GM12878 (cell line): ENCODE data around the gene TBCA. TPM values are rescaled to one million over a fixed set of nuclear protein-coding genes. Genes with fewer than 3 reads are reported as not detected.

ENCODE experiments used
- ATAC-seq: fragments of 200-7000 bp; cut with Tn5 transposase; 3 replicates; pipeline ENCODE4 v1.9.1; 2020; ENCODE audit warnings: mild to moderate bottlenecking, moderate library complexity
- BruUV-seq: library from RNA; stranded (reverse); fragments of 400-500 nt; replicated peaks from 2 replicates; lab custom pipeline; 2021; lab: Mats Ljungman, UMichigan
- CTCF ChIA-PET: fragments of 300-600 bp; sonication (Branson Sonifier 250); formaldehyde crosslinking; extraction: SDS; loops from one replicate; lab custom pipeline; 2021; ENCODE audit warnings: inconsistent platforms; lab: Yijun Ruan, JAX
- POLR2A ChIA-PET: fragments of 350-600 bp; formaldehyde crosslinking; extraction: SDS; loops from one replicate; lab custom pipeline; 2021; ENCODE audit warnings: inconsistent platforms; lab: Charles Lee
- RAD21 ChIA-PET: fragments of 300-600 bp; sonication (Branson Sonifier 250); formaldehyde crosslinking; loops from one replicate; lab custom pipeline; 2023; ENCODE audit warnings: antibody characterized with exemption; ENCODE audit not compliant: unreplicated experiment; lab: Charles Lee
- SMC1A ChIA-PET: fragments of 300-600 bp; sonication (Branson Sonifier 250); formaldehyde crosslinking; loops from one replicate; lab custom pipeline; 2023; ENCODE audit not compliant: unreplicated experiment, uncharacterized antibody; lab: Charles Lee
- DNase-seq: peaks from one replicate; pipeline ENCODE4 v3.0.0-alpha.2; 2011; ENCODE audit warnings: low read depth, low spot score
- FAIRE-seq: peaks from 3 replicates; lab custom pipeline; 2011; peaks lifted over from hg19 to GRCh38; lab: Jason Lieb, UNC
- H2AFZ ChIP-seq: 2 replicates; pipeline ENCODE4 v1.6.0; 2011; ENCODE audit warnings: low read depth, low read length, control low read depth; ENCODE audit not compliant: control insufficient read depth
- H3K27ac ChIP-seq: 2 replicates; pipeline ENCODE4 v1.5.1; 2011; ENCODE audit warnings: control low read depth; ENCODE audit not compliant: control insufficient read depth, insufficient read depth
- H3K27me3 ChIP-seq, 2 experiments: replicated peaks in 1 of 2; 2 replicates each; pipeline versions ENCODE4 v1.6.0 to v1.6.1; 2011; ENCODE audit warnings: low read length in 1 of 2; ENCODE audit not compliant: control insufficient read depth in 2 of 2, insufficient read depth in 2 of 2
- H3K36me3 ChIP-seq, 2 experiments: 2 replicates each; pipeline ENCODE4 v1.5.1; 2011; ENCODE audit warnings: low read length in 1 of 2; ENCODE audit not compliant: control insufficient read depth in 2 of 2, insufficient read depth in 2 of 2
- H3K4me1 ChIP-seq: 2 replicates; pipeline ENCODE4 v1.6.1; 2011; ENCODE audit warnings: mild to moderate bottlenecking, low read length, moderate library complexity, mixed read lengths; ENCODE audit not compliant: control insufficient read depth, insufficient read depth
- H3K4me2 ChIP-seq: 2 replicates; pipeline ENCODE4 v1.6.0; 2011; ENCODE audit warnings: control low read depth; ENCODE audit not compliant: control insufficient read depth, insufficient read depth
- H3K4me3 ChIP-seq: fragments of 200-600 bp; sonication (generic); 2 replicates; pipeline ENCODE4 v1.5.1; 2016
- H3K79me2 ChIP-seq: 2 replicates; pipeline ENCODE4 v1.6.0; 2011; ENCODE audit warnings: low read length; ENCODE audit not compliant: control insufficient read depth, insufficient read depth
- H3K9ac ChIP-seq: 2 replicates; pipeline ENCODE4 v1.8.0; 2011; ENCODE audit warnings: low read length, control low read depth, mixed read lengths; ENCODE audit not compliant: control insufficient read depth, insufficient read depth
- H3K9me3 ChIP-seq: replicated peaks from 3 replicates; pipeline ENCODE4 v1.5.1; 2011; ENCODE audit warnings: mild to moderate bottlenecking, low read length; ENCODE audit not compliant: control insufficient read depth, insufficient read depth
- H4K20me1 ChIP-seq: 2 replicates; pipeline ENCODE4 v1.6.0; 2011; ENCODE audit not compliant: control insufficient read depth, insufficient read depth
- BACH1 ChIP-seq: fragments of 450-650 bp; IDR thresholded peaks from 2 replicates; pipeline ENCODE4 v1.6.1; 2017; ENCODE audit warnings: mild to moderate bottlenecking, borderline replicate concordance
- CEBPB ChIP-seq, 2 experiments: fragments of 150-350 bp in 1 of 2; IDR thresholded peaks; 2 replicates each; pipeline ENCODE4 v1.6.1; 2012 to 2014; ENCODE audit warnings: low read depth in 2 of 2, low read length in 2 of 2, borderline replicate concordance in 1 of 2, inconsistent platforms in 1 of 2
- ETV6 ChIP-seq, 2 experiments: fragments of 450-650 bp in 1 of 2; IDR thresholded peaks in 1 of 2; conservative IDR thresholded peaks in 1 of 2; 2 replicates each; pipeline ENCODE4 v1.6.1; 2014; ENCODE audit warnings: antibody characterized with exemption in 1 of 2, borderline replicate concordance in 1 of 2, low read depth in 1 of 2, mild to moderate bottlenecking in 1 of 2, moderate library complexity in 1 of 2
- FOXM1 ChIP-seq: IDR thresholded peaks from 2 replicates; pipeline ENCODE4 v1.6.1; 2012; ENCODE audit warnings: low read depth, mild to moderate bottlenecking, inconsistent platforms, low read length, moderate library complexity
- GABPA ChIP-seq: IDR thresholded peaks from 2 replicates; pipeline ENCODE4 v1.6.1; 2014; ENCODE audit warnings: antibody characterized with exemption, low read depth, mild to moderate bottlenecking, inconsistent platforms
- HCFC1 ChIP-seq: fragments of 150-350 bp; IDR thresholded peaks from 2 replicates; pipeline ENCODE4 v1.6.1; 2014; ENCODE audit warnings: low read length
- IRF4 ChIP-seq: IDR thresholded peaks from 2 replicates; pipeline ENCODE4 v1.6.1; 2011; ENCODE audit warnings: low read depth, low read length
- NR2F1 ChIP-seq: fragments of 450-650 bp; conservative IDR thresholded peaks from 2 replicates; pipeline ENCODE4 v1.6.1; 2017; ENCODE audit warnings: mild to moderate bottlenecking
- RAD21 ChIP-seq: IDR thresholded peaks from 2 replicates; pipeline ENCODE4 v1.6.1; 2011; ENCODE audit warnings: mild to moderate bottlenecking, low read depth, low read length, moderate library complexity; ENCODE audit not compliant: insufficient read depth
- RCOR1 ChIP-seq: conservative IDR thresholded peaks from 2 replicates; pipeline ENCODE4 v1.6.1; 2012; ENCODE audit warnings: low read depth, low read length, improper control_type of control experiment
- RFX5 ChIP-seq: IDR thresholded peaks from 2 replicates; pipeline ENCODE4 v1.6.1; 2011; ENCODE audit warnings: low read depth, low read length, improper control_type of control experiment
- TARDBP ChIP-seq: IDR thresholded peaks from 2 replicates; pipeline ENCODE4 v1.6.1; 2016; ENCODE audit warnings: borderline replicate concordance
- WGBS: methylation state at CpG from one replicate; pipeline ENCODE4 v1.1.6; 2016; ENCODE audit warnings: low lambda C conversion rate; ENCODE audit not compliant: insufficient replicate concordance, insufficient coverage; ENCODE audit errors: missing lambda C conversion rate; 5-methylcytosine and 5-hydroxymethylcytosine counted together
- in situ Hi-C: fragments of 300-500 bp; cut with MboI; formaldehyde crosslinking; loops from 9 replicates; pipeline ENCODE4 v1.14.3; 2018; ENCODE audit warnings: mixed read lengths
- intact Hi-C: fragments of 100-400 bp; cut with micrococcal nuclease; formaldehyde crosslinking; loops from one replicate; pipeline ENCODE4 v1.14.2; 2022; ENCODE audit not compliant: unreplicated experiment
- polyA plus RNA-seq, 11 experiments: library from polyadenylated mRNA; depleted of rRNA in 4 of 11; unstranded in 6 of 11; stranded (reverse) in 5 of 11; fragments of >200 nt; fragmentation: Nextera tagmentation in 4 of 11; fragmentation: Illumina TruSeq in 1 of 11; extraction: Ambion mirVana in 4 of 11; extraction: Trizol in 1 of 11; gene quantifications; 1 replicate in 1 of 11; 2 replicates in 10 of 11; pipeline versions ENCODE4 v1.2.1 to v1.2.3, GENCODE V29; 2011 to 2016; ENCODE audit warnings: inconsistent platforms in 2 of 11, missing spikeins in 2 of 11, low read depth in 1 of 11
- total RNA-seq, 4 experiments: library from RNA; depleted of rRNA in 3 of 4; stranded (reverse); fragments of >200 nt in 3 of 4; fragmentation: Illumina TruSeq in 1 of 4; extraction: Trizol in 1 of 4; gene quantifications; 2 replicates each; pipeline versions ENCODE4 v1.2.1 to v1.2.3, GENCODE V29; 2013 to 2021
- TF ChIP-seq, protein P1 (sequence below): fragments of 450-650 bp; formaldehyde crosslinking; IDR thresholded peaks from 2 replicates; pipeline ENCODE4 v1.4.0; 2022; ENCODE audit warnings: mild to moderate bottlenecking, moderate library complexity
- TF ChIP-seq, protein P2 (sequence below): fragments of 450-650 bp; IDR thresholded peaks from 2 replicates; pipeline ENCODE4 v1.6.1; 2016; ENCODE audit warnings: mild to moderate bottlenecking, moderate library complexity, borderline replicate concordance
- TF ChIP-seq, protein P3 (sequence below): fragments of 450-650 bp; IDR thresholded peaks from 2 replicates; pipeline ENCODE4 v1.6.1; 2014; ENCODE audit warnings: mild to moderate bottlenecking

TBCA gene
- total and polyA plus RNA-seq, 10 of the 15 experiments (the other 5 are each of a cell fraction or from before 2014, with no cell fraction given) = 86.3 to 647 (median 294) TPM

DNA sequence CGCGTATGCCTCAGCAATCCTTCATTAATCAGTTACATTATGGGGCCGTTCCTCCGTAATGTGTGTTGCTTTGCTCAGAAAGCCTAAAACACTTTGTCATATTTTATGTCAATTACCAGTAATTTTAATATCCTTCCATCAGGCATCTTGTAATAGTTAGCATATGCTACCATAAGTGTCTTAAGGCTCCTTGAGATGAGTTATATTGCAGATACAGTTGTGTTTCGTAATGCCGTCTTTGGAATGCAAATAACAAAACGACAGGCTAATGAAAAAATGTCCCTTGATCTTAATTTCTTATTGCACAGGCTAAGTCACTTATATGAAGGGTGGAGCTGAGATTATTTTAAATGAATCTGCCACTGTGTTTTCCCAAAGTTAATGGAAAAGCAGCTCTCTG, 50.5 kb downstream of the TBCA start:
- DNase-seq (no peak), FAIRE-seq (no peak), ATAC-seq (no peak)
- TF ChIP-seq CEBPB (IDR thresholded peaks at IDR 0.05; ENCODE audit: borderline replicate concordance in 1 of 2, low read depth in 2 of 2, low read length in 2 of 2) = no peak
- TF ChIP-seq GABPA = no peak
- TF ChIP-seq TARDBP = no peak
- no peak for TF ChIP-seq RFX5
- TF ChIP-seq, protein P1, sequence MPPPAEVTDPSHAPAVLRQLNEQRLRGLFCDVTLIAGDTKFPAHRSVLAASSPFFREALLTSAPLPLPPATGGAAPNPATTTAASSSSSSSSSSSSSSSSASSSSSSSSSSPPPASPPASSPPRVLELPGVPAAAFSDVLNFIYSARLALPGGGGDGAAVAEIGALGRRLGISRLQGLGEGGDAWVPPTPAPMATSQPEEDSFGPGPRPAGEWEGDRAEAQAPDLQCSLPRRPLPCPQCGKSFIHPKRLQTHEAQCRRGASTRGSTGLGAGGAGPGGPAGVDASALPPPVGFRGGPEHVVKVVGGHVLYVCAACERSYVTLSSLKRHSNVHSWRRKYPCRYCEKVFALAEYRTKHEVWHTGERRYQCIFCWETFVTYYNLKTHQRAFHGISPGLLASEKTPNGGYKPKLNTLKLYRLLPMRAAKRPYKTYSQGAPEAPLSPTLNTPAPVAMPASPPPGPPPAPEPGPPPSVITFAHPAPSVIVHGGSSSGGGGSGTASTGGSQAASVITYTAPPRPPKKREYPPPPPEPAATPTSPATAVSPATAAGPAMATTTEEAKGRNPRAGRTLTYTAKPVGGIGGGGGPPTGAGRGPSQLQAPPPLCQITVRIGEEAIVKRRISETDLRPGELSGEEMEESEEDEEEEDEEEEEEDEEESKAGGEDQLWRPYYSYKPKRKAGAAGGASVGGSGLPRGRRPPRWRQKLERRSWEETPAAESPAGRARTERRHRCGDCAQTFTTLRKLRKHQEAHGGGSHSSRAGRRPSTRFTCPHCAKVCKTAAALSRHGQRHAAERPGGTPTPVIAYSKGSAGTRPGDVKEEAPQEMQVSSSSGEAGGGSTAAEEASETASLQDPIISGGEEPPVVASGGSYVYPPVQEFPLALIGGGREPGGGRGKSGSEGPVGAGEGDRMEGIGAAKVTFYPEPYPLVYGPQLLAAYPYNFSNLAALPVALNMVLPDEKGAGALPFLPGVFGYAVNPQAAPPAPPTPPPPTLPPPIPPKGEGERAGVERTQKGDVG (CRISPR knock-in tag) = no peak
- TF ChIP-seq, protein P2, sequence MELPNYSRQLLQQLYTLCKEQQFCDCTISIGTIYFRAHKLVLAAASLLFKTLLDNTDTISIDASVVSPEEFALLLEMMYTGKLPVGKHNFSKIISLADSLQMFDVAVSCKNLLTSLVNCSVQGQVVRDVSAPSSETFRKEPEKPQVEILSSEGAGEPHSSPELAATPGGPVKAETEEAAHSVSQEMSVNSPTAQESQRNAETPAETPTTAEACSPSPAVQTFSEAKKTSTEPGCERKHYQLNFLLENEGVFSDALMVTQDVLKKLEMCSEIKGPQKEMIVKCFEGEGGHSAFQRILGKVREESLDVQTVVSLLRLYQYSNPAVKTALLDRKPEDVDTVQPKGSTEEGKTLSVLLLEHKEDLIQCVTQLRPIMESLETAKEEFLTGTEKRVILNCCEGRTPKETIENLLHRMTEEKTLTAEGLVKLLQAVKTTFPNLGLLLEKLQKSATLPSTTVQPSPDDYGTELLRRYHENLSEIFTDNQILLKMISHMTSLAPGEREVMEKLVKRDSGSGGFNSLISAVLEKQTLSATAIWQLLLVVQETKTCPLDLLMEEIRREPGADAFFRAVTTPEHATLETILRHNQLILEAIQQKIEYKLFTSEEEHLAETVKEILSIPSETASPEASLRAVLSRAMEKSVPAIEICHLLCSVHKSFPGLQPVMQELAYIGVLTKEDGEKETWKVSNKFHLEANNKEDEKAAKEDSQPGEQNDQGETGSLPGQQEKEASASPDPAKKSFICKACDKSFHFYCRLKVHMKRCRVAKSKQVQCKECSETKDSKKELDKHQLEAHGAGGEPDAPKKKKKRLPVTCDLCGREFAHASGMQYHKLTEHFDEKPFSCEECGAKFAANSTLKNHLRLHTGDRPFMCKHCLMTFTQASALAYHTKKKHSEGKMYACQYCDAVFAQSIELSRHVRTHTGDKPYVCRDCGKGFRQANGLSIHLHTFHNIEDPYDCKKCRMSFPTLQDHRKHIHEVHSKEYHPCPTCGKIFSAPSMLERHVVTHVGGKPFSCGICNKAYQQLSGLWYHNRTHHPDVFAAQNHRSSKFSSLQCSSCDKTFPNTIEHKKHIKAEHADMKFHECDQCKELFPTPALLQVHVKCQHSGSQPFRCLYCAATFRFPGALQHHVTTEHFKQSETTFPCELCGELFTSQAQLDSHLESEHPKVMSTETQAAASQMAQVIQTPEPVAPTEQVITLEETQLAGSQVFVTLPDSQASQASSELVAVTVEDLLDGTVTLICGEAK = no peak
- TF ChIP-seq ETV6 (conservative IDR thresholded peaks at IDR 0.05 in 1 of 2, IDR thresholded peaks at IDR 0.05 in 1 of 2; ENCODE audit: borderline replicate concordance in 1 of 2, low read depth in 1 of 2) = no peak
- no peak for TF ChIP-seq RAD21
- no peak for TF ChIP-seq BACH1
- TF ChIP-seq HCFC1 = no peak
- TF ChIP-seq FOXM1 = no peak
- TF ChIP-seq NR2F1 = no peak
- no peak for TF ChIP-seq IRF4
- TF ChIP-seq, protein P3, sequence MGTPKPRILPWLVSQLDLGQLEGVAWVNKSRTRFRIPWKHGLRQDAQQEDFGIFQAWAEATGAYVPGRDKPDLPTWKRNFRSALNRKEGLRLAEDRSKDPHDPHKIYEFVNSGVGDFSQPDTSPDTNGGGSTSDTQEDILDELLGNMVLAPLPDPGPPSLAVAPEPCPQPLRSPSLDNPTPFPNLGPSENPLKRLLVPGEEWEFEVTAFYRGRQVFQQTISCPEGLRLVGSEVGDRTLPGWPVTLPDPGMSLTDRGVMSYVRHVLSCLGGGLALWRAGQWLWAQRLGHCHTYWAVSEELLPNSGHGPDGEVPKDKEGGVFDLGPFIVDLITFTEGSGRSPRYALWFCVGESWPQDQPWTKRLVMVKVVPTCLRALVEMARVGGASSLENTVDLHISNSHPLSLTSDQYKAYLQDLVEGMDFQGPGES = no peak
- no peak for TF ChIP-seq RCOR1
- CTCF ChIA-PET = interaction anchor here (1.0 kb wide), 1 partner anchor 11 kb away, joined by 5 read pairs; no protein-coding TSS in a partner anchor
- Histone ChIP-seq H3K27me3 (no peaks in the 10 kb centered on the region), H3K4me2 (no peak overlapping the region), H3K4me3 (no peak overlapping the region), H2AFZ (no peak overlapping the region), H3K4me1 (no peaks in the 10 kb centered on the region), H3K27ac (no peak overlapping the region), H3K9ac (no peak overlapping the region), H3K36me3 (no peaks in the 10 kb centered on the region), H3K79me2 (peaks cover 35% of the 10 kb centered on the region), H3K9me3 (no peaks in the 10 kb centered on the region; the same call in 1 of the 3 replicates), H4K20me1 (no peaks in the 10 kb centered on the region)
- POLR2A ChIA-PET = no interaction called here
- 99% methylated on average over 7 of the region's 7 CpGs for WGBS
- no TSS peak for BruUV-seq
- in situ Hi-C loops (no loop called here), intact Hi-C loops (no loop called here)
- SMC1A ChIA-PET = interaction anchor here (0.6 to 1.4 kb wide), 3 partner anchors 20 to 95 kb away, joined by 3 to 5 read pairs (median 3); no protein-coding TSS in a partner anchor
- RAD21 ChIA-PET = no interaction called here
